HEK293 (cell line): ENCODE measurements around the gene PSG4.
"Not testable (repeated sequence)": the region's sequence is repeated elsewhere in the genome, so short reads cannot be mapped to it uniquely, and the experiment has no call there.

ENCODE experiments used
- CTCF ChIA-PET: fragments of 350-600 bp; formaldehyde crosslinking; extraction: SDS; loops from one replicate; lab custom pipeline; 2021; ENCODE audit warnings: antibody characterized with exemption; lab: Yijun Ruan, JAX
- POLR2A ChIA-PET: fragments of 300-600 bp; formaldehyde crosslinking; extraction: SDS; loops from one replicate; lab custom pipeline; 2020; ENCODE audit warnings: antibody characterized with exemption, inconsistent platforms; lab: Yijun Ruan, JAX
- H3K27ac ChIP-seq: fragments of 200-500 bp; sonication (Bioruptor generic); 2 replicates; pipeline ENCODE4 v1.5.1; 2014; ENCODE audit warnings: low read depth, low read length, control low read depth, inconsistent platforms; ENCODE audit errors: extremely low read depth
- H3K36me3 ChIP-seq, 2 experiments: fragments of 200-500 bp in 1 of 2; sonication (Bioruptor generic) in 1 of 2; 1 replicate in 1 of 2; 2 replicates in 1 of 2; pipeline ENCODE4 v1.5.1; 2014 to 2017; ENCODE audit warnings: inconsistent platforms in 2 of 2, low read length in 2 of 2; ENCODE audit not compliant: control insufficient read depth in 2 of 2, insufficient read depth in 1 of 2
- H3K4me1 ChIP-seq: fragments of 200-500 bp; sonication (Bioruptor generic); 2 replicates; pipeline ENCODE4 v1.5.1; 2014; ENCODE audit warnings: mild to moderate bottlenecking, low read length, inconsistent platforms; ENCODE audit not compliant: control insufficient read depth, insufficient read depth
- H3K4me3 ChIP-seq: 2 replicates; pipeline ENCODE4 v1.5.1; 2011; ENCODE audit warnings: low read depth, mild to moderate bottlenecking, control low read depth, low read length, moderate library complexity
- H3K9me3 ChIP-seq: fragments of 200-500 bp; sonication (Bioruptor generic); 2 replicates; pipeline ENCODE4 v1.5.1; 2014; ENCODE audit warnings: low read depth, low read length, inconsistent platforms; ENCODE audit not compliant: control insufficient read depth, insufficient read depth
- GLI2 ChIP-seq: fragments of 450-650 bp; formaldehyde crosslinking; IDR thresholded peaks from 2 replicates; pipeline ENCODE4; 2017; ENCODE audit warnings: missing biosample characterization, missing genetic modification characterization, low read depth, borderline replicate concordance
- PRDM10 ChIP-seq: fragments of 450-650 bp; formaldehyde crosslinking; IDR thresholded peaks from 2 replicates; pipeline ENCODE4 v1.5.1; 2016; ENCODE audit warnings: missing biosample characterization, missing genetic modification characterization
- PRDM2 ChIP-seq: fragments of 450-650 bp; formaldehyde crosslinking; IDR thresholded peaks from 2 replicates; pipeline ENCODE4 v1.5.1; 2016; ENCODE audit warnings: missing biosample characterization, missing genetic modification characterization, borderline replicate concordance
- ZNF175 ChIP-seq: fragments of 450-650 bp; formaldehyde crosslinking; IDR thresholded peaks from 2 replicates; pipeline ENCODE4 v1.5.1; 2016; ENCODE audit warnings: missing biosample characterization, missing genetic modification characterization
- ZNF214 ChIP-seq: fragments of 450-650 bp; formaldehyde crosslinking; IDR thresholded peaks from 2 replicates; pipeline ENCODE4 v1.5.1; 2017; ENCODE audit warnings: missing biosample characterization, mild to moderate bottlenecking, missing genetic modification characterization, borderline replicate concordance
- ZNF335 ChIP-seq: fragments of 450-650 bp; formaldehyde crosslinking; conservative IDR thresholded peaks from 2 replicates; pipeline ENCODE4 v1.5.1; 2016; ENCODE audit warnings: missing biosample characterization, missing genetic modification characterization

PSG4 gene

GRCh38 chr19:43163135-43163534, 42.3 kb downstream of the PSG4 start:
- H3K36me3 ChIP-seq, CTCF ChIA-PET, POLR2A ChIA-PET, H3K4me3 ChIP-seq, H3K4me1 ChIP-seq, H3K9me3 ChIP-seq, H3K27ac ChIP-seq: not testable (repeated sequence)

GRCh38 chr19:43162261-43162660, 43.2 kb downstream of the PSG4 start:
- H3K27ac ChIP-seq, H3K4me1 ChIP-seq, H3K36me3 ChIP-seq, H3K9me3 ChIP-seq, H3K4me3 ChIP-seq, POLR2A ChIA-PET: not testable (repeated sequence)
- CTCF ChIA-PET: interaction anchor here (0.6 to 1.2 kb wide), 2 partner anchors 26 to 173 kb away, joined by 3 to 4 read pairs; no protein-coding TSS in a partner anchor

- H3K27ac ChIP-seq: no peak overlapping the region
- H3K4me1 ChIP-seq: no peaks in the 10 kb centered on the region
- no peak for TF ChIP-seq GLI2 (tag by site-specific recombination)
- peak; percentile 85 for TF ChIP-seq PRDM10 (tag by site-specific recombination)
- H3K36me3 ChIP-seq: no peaks in the 10 kb centered on the region
- peaks cover 5% of the 10 kb centered on the region for H3K9me3 ChIP-seq
- H3K4me3 ChIP-seq: no peak overlapping the region
- ChIA-PET CTCF (interaction anchor here (0.7 kb wide), 1 partner anchor 873 kb away, joined by 3 read pairs; no protein-coding TSS in a partner anchor), POLR2A (no interaction called here)
These were observed 53.2 kb downstream of the PSG4 start for GRCh38 chr19:43152214-43152613.

GRCh38 chr19:43149788-43150187, 55.6 kb downstream of the PSG4 start:
- H3K27ac ChIP-seq, H3K36me3 ChIP-seq, H3K9me3 ChIP-seq, H3K4me3 ChIP-seq, H3K4me1 ChIP-seq: not testable (repeated sequence)
- POLR2A ChIA-PET: interaction anchor here (1.3 kb wide), 1 partner anchor 30 kb away, joined by 7 read pairs; no protein-coding TSS in a partner anchor
- CTCF ChIA-PET: interaction anchor here (0.7 to 1.5 kb wide), 4 partner anchors 9 to 38 kb away, joined by 3 to 5 read pairs (median 4); no protein-coding TSS in a partner anchor
- TF ChIP-seq PRDM10 (tag by site-specific recombination): peak; percentile 37; the same call in 1 of the 2 replicates

- Histone ChIP-seq H3K4me3 (no peak overlapping the region), H3K4me1 (no peaks in the 10 kb centered on the region), H3K36me3 (no peaks in the 10 kb centered on the region), H3K27ac (no peak overlapping the region), H3K9me3 (no peaks in the 10 kb centered on the region)
- TF ChIP-seq ZNF214 (tag by site-specific recombination): no peak
- no peak for TF ChIP-seq ZNF335 (tag by site-specific recombination)
- TF ChIP-seq PRDM2 (tag by site-specific recombination): no peak
- TF ChIP-seq ZNF175 (tag by site-specific recombination): no peak
- POLR2A ChIA-PET: no interaction called here
- CTCF ChIA-PET: interaction anchor here (0.6 to 0.7 kb wide), 2 partner anchors 194 to 469 kb away, joined by 3 read pairs; no protein-coding TSS in a partner anchor
These were observed 57.2 kb downstream of the PSG4 start for GRCh38 chr19:43148233-43148632.
